Amygdala (tissue), 56 donors: Measurements from ENCODE around the gene GMCL2.

Experiments used
- DNase-seq, 56 donors: peaks; one replicate each; lab custom pipeline; 2025; lab: John Stamatoyannopoulos, UW

GMCL2 gene

DNA sequence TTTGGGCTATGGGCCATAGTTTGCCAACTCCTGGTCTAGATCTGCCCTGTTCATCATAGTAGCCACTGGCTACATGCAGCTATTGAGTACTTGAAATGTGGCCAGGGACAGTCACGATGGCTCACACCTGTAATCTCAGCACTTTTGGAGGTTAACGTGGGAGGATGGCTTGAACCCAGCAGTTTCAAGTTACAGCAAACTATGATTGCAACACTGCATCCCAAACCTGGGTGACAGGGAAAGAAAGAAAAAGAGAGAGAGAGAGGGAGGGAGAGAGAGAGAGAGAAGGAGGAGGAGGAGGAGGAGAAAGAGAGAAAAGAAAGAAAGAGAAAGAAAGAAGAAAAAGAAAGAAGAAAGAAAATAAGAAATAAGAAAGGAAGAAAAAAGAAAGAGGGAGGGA, 5.1 kb upstream of the GMCL2 start:
- DNase-seq, result no peak

DNA sequence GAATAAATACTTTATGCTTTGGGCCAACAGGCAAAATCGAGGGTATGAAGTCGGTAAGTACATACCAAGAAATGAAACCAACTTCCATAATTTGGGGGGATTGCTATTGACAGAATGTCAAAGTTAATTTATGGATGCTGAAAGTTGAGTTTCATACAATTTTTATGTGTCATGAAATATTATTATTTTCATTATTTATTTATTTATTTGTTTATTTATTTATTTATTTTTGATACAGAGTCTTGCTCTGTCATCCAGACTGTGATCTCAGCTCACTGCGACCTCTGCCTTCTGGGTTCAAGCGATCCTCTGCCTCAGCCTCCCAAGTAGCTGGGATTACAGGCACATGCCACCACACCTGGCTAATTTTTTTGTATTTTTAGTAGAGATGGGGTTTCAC, 4.5 kb upstream of the GMCL2 start:
- DNase-seq, result no peak

DNA sequence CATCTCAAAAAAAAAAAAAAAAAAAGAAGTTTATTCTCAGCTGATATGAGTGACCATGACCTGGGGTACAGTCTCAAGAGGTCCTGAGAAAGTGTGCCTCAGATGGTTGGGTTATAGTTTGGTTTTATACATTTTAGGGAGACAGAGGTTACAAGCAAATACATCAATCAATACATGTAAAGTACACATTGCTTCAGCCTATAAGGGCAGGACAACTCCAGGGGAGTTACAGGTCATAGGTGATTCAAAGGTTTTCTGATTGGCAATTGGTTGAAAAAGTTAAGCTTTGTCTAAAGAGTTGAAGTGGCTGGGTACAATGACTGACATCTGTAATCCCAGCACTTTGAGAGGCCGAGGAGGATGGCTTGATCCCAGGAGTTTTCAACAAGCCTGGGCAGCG, 2.3 kb upstream of the GMCL2 start:
- DNase-seq, result no peak

DNA sequence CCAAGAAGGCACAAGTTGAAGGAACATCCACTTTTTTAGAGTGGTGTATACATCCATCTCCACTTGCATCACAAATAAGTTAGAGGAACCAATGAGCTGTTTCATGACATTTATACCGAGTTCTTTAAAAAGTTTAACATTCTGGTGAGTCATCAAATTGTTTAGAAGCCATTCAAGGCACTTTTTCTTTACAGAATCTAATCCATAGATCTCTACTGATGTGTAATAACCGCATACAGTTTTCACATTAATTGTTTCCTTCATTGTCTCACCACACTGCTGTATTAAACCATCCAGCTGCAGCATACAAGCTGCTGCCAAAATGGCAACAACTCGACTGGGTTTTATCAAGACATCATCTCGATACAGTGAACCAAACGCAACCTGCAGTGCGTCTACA, 744 bp downstream of the GMCL2 start:
- DNase-seq, result no peak

DNA sequence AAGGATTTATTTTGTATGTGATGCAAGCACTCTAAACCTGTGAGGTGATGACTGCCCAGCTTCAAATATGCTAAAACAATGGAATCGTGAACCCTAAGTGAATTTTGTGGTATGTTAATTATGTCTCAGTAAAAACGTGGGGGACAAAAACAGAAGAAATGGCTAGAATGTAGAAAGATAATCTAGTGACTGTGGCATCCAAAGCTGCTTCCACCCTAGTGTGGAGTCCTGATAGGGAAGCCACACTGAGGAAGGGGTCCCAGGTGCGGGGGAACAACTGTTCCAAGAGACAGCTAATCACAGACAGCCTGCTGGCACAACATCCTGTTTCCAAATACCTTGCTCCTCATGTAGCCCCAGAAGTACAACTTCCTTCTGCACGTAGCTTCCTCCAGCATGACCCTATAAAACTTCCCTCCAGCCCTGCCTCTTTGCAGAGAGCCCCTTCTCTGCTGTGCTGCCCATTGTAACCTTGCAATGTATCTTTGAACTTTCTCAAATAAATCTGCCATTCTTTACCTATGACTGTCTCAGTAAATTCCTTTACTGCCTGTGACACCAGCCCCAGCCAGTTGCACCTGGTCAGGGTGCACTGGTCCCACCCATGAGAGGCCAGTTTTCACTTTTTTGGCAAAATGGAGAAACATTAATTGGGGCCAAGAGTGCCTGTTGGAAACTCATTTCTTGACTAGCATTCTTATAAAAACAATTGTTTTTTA, 4.9 kb downstream of the GMCL2 start:
- DNase-seq, result no peak

DNA sequence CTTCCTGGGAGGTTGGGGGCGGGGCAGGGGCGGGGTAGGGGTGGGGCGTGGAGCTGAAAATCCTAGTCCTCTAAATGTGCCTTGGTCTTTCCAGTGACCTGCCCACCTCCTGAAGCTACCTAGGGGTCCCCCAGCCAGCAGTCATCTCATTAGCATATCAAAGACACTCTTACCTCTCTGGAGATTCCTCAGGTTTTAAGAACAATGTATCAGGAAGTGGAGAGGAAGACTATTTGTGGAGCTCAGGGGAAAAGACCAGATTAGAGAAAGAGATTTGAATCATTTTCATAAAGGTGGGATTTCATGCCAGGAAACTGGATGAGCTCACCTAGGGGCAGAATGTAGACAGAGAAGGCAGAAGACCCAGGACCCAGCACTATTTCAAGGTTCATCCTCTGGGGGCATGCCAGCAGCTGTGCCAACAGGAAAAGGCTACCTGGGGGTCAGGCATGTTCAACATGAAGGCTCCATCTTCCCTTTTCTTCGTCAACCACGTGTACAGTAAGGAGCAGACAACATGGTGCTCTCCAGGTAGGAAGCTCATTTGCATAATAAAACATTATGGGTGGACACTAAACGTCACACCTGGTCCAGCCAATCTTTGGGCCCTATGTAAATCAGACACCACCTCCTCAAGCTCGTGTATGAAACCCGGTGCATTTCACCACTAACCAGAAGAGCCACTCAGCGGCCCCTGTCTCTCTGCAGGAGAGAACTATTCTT, 6.9 kb downstream of the GMCL2 start:
- DNase-seq, result no peak

DNA sequence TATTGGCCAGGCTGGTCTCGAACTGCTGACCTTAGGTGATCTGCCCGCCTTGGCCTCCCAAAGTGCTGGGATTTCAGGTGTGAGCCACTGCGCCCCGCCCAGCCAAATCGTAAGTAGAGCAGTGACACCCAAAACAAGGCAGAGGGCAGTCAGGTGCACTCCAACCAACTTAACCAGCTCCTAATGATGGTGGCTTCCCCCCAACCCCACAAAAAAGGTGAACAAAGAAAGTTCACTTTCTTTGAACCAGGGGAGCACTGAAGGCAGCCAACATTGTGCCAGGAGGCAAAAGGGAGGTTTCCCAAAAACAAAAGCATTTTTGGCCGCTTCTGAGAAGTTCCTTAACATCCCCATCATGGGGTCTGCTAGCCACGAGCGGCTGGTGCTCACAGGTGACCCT, 9.6 kb downstream of the GMCL2 start:
- DNase-seq, result no peak

DNA sequence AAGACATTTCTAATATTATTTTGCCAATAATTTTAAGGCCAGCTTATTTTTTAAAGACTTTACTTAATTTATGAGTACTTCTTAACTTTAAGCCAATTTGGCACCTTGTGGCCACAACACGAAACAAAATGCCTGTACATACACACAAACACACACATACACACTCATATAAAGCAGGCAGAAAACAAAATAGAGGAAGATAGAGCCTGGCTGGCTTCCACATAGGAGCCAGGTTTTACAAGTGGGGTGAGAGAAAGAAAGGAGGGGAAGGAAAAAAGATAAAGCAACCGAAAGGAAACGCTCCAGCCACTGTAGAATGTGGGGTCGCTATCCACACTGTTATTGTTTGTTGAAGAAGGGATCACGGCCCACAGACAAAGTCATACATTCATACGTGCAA, 10.4 kb downstream of the GMCL2 start:
- no peak for DNase-seq

DNA sequence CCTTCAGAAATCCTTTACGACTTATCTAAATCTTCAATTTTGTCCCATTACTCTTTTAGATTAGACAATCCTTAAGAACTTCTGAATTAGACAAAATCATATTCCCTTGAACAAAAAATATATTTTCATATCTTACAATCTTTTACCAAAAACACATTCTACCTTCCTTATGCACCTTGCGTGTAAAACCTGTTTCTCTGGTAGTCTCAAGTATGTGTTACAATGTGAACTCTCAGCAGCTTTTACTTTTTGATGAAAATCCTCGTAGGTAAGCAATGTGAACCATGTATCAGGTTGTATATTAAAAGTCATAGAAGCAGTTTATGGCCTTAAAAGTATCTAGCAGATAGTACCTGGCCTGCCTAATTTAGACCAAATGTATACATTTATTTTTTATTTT, 12.7 kb downstream of the GMCL2 start:
- DNase-seq, result no peak

DNA sequence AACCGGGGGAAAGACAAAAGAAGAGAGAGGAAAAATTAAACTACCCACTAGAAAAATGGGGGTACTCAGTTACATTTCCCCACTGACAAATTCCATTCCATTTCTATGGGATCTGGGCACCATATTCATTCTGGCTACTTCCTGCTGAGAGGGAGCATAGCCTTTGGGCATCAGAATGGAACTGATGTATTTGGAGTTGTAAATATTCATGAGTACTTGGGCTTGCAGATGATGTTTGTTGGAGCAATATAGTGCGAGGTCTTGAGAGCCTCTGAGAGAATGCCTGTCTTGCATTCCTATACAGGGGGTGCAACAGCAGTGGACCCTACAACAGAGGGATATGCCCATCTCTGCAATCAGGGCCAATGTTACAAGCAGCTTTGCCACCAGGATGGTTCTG, 16.7 kb downstream of the GMCL2 start:
- no peak for DNase-seq

DNA sequence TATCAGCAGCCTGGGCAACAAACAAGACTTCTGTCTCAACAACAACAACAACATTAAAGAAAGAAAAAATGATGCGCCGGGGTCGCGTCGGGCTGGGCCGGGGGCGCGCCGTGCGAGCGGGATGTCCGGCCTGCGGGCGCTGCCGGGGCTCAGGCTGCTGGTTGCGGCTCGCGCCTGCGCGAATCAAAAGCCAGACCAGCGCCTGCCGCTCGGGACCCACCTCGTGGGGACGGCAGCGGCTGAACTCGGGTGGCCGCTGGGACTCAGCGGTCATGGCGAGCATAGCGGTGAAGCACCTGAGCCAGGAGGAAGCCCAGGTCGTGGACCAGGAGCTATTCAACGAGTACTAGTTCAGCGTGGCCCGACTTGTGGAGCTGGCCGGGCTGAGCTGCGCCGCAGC, 21.6 kb downstream of the GMCL2 start:
- DNase-seq, result no peak

DNA sequence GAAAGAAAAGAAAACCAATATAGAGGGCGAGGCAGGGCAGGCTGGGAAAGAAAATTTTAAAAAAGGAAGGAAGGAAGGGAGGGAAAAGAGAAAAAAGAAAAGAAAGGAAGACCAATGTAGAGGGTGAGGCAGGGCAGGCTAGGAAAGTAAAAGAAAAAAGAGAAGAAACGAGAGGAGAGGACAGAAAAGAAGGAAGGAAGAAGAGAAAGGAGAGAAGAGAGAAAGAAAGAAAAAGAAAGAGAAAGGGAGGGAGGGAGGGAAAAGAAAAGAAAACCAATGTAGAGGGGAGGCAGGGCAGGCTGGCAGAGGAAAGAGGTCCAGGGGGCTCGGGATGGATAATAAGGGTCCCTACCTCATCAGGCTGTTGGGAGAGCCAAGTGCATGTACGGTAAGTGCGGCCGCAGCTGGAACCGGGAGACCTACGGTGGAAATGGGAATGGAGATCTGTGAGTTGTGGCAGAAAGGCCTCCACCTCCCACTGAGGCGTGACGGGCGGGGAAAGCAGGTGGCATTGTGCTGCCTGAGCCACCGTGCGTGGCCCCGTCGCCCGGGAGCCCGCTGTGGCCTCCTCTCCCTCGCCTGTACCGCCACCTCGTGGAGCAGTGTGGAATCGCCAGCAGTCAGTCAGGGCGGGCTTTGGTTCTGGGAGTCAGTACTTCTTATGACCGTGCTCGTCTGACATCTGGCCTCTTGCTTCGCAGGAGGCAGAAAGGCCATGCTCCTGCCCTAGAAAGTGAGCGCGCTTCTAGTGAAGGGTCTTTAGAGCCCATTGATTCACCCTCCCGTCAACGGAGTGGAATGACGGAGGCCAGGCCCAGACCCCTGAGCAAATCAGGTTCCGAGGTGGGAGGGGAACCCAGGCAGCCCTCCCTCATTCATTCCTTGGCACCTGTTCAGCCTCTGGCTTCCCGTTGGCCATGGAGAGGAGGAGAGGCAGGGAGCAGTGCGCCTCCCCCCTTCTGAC, 23.1 kb downstream of the GMCL2 start:
- DNase-seq, result peak in 51 of 56 donors; percentile 12 to 85 (median 61)

DNA sequence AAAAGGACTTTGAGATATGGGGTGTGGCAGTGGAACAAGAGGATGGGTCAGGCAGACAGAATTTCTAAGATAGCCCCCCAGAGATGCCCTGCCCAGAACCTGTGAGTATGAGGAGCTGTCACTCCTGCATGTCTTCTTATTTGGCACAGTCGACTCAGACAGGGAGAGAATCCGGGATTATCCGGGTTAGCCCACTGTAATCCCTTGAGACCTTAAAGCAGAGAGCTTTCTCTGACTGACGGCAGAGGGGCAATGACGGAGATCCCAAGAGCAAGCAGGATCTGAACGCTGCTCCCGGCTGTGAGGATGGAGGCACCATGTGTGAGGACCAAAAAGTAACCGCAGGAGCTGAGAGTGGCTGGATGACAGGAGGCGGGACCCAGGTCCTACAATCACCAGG, 24.7 kb downstream of the GMCL2 start:
- DNase-seq, result no peak

DNA sequence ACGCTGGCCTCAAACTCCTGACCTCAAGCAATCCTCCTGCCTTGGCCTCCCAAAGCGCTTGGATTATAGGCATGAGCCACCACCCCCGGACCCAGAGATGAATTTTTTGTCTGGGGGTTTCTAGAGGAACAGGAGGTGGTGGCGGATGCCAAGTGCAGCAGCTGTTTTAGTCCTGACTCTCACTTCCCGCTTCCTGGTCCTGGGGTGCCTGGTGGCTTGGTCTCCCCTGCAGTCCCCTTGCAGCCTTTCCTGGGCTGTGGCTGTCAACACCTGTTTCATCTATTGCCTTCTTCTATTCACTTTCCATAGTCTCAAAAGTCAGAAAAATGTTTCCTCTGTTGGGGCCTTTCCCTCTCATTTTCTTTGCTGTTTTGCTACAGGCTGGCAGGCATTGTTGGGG, 27.0 kb downstream of the GMCL2 start:
- no peak for DNase-seq

DNA sequence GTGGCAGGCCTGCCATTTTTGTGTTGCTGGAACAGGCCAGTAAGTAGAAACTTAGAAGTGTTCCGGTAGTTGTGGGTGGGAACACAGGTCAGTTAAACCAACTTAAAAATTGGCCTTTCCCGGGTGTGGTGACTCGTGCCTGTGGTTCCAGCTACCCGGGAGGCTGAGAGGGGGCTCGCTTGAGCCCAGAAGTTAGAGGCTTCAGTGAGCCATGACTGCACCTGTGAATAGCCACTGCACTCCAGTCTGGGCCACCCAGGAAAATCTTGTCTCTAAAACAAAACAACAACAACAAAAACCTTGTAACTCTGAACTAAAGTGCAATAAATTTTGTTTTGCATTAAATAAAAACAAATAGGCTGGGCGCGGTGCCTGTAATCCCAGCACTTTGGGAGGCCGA, 32.1 kb downstream of the GMCL2 start:
- no peak for DNase-seq

DNA sequence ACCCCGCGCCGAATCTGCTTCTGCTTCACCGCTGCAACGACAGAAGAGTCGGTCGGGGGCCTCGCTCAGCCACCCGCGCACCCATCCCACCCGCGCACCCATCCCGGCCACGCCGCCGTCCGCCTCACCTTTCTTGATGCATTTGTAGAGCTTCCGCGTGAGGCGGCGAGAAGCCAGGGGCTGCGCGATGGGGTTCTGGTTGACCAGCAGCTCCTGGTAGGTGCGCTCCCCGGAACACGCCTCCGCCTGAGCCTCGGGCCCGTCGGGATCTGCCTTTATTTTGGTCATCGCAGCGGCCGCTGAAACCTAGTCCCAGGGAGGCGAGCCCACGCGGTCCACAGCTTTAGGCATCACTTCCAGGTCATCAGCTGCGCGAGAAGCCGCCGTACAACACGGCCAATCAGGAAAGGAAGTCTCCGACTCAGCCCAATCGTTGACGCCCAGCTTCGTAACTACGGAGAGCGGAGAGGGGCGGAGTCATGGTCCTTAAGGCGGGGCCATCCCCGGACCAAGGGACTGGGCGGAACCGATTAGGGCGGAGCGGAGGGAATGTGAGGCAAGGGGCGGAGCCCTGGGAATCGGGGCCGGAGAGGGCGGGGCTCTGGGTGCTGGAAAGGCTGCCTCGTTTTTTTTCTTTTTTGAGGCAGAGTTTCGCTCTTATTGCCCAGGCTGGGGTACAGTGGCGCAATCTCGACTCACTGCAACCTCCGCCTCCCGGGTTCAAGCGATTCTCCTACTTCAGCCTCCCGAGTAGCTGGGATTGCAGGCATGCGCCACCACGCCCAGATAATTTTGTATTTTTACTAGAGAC, 33.4 kb downstream of the GMCL2 start, which contains the start of gene NHP2:
Gene NHP2, minus strand, starts transcription at position 356 of the 811 bp plus-strand sequence. Its CDS starts 68 bp downstream, at position 288.
- DNase-seq, result peak; percentile 71 to 99 (median 97)

DNA sequence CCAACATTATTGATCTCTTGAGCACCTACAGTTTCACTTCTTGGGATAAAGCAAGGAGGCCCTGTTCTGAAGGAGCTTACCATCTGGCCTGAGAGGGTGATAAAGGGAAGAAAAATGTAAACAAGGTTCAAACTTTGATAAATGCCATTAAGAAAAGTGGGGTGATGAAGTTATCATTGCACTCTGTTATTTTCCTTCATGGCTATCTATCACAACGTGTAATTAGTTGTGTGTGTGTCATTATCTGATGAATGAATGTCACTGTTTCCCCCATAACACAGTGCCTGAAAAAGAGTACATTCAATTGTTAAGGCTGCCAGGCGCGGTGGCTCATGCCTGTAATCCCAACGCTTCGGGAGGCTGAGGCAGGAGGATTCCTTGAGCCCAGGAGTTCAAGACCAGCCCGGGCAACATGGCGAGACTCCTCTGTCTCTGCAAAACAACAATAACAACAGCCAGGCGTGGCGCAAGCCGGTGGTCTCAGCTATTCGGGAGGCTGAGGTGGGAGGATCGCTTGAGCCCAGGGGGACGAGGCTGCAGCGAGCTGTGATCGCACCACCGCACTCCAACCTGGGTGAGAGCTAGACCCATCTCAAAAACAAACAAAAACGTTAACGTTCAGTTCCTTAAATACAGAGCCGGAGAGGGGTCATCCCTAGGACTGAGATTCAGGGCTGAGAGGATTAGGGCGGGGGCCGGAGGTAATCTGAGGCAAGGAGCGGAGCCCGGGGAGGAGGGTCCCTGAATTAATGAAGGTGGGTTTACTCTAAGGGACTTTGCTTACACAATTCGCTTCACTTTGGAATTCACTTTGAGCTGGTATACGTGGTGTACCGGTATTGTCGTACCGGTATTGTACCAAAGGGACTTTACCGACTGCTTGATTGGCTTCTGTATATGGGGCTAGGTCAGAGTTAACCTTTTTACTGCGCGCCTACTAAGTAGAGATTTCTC, 34.4 kb downstream of the GMCL2 start:
- no peak for DNase-seq

DNA sequence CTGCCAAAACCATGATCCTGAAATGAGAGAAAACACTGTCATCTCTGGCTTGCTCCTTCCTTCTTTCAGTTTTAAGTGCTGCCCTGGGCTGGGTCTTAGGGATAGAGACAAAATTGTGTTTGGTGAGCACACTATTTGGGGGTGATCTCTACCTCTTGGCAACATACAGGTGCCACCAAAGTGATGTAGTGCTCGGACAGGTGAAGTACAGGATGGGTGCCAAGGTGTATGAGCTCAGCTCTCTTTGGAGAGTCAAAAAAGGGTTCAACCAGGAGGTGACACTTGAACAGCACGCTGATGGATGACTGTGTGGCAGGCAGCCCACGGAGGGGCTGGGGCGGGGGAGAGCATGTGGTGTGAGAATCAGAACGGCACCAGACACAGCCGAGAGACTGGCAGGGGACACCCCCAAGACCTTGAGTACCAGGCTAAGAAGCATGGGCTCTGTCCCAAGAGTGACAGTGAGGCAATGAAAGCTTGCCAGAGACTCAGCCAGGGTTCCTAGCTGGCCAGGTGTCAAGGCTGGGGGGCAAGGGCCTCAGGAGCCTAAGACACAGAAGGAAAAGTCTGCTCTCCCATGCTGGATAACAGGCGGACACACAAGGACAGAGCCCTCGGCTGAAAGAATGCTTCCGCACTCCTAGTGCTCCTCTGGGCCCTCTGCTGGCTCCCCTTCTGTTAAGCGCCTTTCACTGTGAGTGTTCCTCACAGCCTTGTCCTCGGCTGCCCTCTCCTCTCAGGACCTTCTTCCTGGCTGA, 36.0 kb downstream of the GMCL2 start:
- DNase-seq, result no peak
